HG03469 (cell line): Measurements from ENCODE around the gene FAM120B.

ENCODE experiments used
- ATAC-seq: cut with Tn5 transposase; IDR thresholded peaks from one replicate; pipeline ENCODE4 v1.9.1; 2021; ENCODE audit warnings: mild to moderate bottlenecking, moderate library complexity, moderate number of reproducible peaks; ENCODE audit not compliant: unreplicated experiment

Gene FAM120B

DNA sequence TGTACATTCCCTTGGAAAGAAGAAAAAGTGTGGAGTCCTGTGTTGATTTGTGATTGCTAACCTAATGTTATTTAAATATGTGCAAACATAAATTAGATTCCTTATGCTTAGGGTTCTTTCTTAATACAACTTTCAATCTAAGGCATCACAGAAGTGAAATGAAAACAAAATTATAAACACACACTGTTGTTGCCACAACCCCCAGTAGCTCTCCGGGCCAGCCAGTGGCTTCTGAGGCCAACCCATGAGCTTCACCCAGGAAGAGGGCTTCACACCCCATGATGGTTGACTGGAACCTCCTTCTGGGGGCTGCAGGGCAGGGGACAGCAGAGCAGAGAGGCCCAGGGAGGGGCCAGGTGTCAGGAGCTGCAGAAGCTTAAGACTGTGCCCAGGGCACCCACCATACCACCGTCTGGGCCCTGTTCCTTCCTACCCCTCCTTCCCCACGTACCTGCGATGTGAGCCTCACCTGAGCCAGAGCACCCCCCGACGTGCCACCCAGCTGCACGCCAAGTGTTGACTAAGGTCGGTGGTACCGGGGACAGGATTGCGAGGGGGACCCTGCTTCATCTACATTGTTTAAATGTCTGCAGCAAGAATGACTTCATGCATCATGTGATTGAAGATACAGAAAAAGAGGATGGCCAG, 110.5 kb downstream of the FAM120B start:
- no peak for ATAC-seq

DNA sequence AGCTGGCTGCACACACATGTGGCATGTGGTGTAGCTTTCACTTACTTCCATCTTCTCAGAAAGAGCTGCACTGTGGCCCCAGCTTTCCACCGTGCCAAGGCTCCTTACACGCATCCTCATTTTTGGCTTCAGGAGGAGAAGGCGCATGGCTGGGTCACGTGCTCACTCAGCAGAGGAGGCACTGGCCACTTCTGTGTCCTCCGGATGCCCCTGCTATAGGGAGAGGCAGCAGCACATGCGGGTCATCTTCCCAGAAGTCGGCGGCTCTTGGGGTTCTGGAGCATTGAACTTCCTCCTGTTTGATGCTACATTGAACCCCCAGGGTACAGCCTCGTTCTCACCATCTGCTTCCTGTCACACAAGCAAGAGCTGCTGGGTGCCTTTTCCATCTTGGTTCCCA, 111.3 kb downstream of the FAM120B start:
- no peak for ATAC-seq

DNA sequence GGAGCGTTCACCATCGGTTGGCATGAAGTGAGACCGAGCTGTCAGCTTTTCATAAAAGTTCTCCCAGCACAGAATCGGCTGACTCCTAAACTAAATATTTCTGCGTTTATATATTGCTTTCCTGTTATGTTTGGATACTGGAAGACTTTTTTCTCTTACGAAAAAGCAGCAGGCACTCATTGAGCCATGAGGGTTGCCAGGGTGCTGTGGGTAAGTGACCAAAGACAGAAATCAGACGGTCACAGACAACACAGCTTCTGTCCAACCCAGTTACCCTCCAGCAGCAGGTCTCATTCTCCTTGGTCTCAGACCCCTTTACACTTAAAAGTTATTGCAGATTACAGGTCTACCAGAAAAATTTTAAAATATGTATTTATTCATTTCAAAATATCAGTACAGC, 113.7 kb downstream of the FAM120B start:
- no peak for ATAC-seq

DNA sequence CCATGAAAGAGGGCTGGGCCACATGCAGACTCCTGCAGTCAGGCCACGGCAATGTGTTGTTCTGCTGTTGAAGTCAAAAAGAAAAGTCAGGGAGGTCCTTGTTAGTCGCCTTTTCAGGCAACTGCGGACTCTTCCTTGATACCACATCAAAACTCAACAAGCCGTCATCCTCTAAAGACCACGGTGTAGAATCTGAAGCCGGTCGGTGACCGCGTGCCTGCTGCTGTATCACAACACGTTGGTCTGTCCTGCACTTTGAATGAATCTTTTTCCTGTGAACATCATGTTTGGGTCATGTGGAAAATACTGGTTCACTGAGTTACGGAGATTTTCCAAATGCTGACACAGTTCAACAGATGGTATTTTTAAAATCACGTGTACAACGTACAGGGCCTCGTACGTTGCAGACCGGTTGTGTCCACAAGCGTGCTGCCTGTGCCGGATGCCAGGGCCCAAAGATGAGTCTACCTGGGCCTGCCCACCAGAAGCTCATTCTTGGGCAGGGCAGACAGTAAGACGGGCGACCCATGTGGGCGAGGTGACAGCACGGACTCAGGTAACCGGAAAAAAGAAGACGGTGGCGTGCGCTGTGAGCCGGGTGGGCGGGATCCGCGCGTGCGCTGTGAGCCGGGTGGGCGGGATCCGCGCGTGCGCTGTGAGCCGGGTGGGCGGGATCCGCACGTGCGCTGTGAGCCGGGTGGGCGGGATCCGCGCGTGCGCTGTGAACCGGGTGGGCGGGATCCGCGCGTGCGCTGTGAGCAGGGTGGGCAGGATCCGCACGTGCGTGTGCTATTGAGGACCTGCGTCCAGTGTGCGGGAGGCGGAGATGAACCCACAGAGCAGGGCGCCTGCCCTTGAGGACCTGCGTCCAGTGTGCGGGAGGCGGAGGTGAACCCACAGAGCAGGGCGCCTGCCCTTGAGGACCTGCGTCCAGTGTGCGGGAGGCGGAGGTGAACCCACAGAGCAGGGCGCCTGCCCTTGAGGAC, 114.5 kb downstream of the FAM120B start:
- no peak for ATAC-seq

DNA sequence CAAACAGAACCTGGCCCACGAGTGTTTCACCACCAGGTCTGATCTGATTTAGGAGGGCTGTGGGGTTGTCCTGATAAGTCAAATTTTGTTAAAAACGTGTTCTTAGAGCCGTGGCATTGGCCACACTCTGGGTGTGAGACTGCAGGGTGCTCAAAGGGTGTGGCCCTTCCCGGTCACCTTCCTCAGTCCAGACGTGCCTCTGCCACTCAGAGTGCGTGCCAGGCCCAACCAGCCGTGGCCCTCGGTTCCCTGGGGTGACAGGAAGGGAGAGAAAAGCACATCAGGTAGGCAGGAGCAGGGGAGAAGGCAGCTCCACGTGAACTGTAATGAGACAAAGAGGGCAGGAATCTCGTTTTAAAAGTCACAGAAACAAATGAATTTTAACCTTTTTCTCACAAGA, 115.4 kb downstream of the FAM120B start:
- no peak for ATAC-seq

DNA sequence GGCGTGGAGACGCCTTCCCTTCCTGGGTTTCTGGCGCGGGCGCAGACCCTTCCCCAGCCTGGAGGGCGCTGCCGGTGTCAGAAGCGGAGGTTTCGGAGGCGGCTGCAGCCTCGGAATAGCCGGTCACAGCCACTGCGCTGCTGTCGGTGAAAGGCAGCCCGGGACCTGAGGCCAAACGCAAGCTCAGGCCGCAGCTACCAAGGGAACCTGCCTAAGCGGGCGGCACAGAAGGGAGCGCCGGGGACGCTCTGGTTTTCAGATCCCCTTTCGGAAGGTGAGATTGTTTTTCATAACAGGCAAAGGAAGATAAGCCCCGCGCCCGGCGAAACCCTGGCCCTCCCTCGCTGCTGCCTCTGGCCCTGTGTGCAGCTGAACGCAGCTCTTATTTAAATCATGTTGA, 116.5 kb downstream of the FAM120B start:
- no peak for ATAC-seq

DNA sequence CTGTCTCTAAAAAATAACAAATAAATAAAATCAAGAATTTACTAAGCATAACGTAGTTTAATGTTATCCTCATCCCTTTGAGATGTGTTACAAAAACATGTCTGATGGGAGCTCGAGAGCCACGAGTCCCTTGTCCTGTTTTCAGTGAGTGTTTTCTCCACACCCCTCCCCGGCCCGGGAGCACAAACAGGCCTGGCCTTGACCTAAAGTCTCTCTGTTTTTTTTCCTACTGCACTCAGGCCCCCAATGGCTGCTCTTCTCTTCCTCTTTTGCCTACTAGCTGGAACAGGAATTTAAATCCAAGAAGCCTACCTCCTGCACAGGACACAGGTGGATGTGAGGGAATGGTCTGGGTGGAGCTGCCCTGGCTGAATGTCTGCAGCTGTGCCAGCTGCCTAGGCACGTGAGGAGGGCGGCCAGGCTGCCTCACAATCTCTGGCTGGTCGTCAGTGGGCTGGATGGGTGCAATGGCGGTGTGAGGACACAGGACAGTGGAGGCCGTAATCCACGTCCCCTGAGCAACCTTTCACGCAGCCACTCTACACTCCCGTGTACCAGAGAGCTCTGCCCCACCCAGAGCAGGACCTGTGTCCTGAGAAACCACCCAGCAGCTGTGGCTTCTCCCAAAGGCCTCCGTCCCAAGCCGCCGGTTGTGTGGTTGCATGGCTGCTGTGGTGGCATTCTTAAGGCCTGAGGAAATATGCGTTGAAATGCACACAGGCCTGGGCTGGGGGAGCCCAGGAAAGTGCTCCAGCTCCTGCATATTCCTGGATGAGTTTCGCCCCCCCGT, 117.5 kb downstream of the FAM120B start:
- no peak for ATAC-seq

DNA sequence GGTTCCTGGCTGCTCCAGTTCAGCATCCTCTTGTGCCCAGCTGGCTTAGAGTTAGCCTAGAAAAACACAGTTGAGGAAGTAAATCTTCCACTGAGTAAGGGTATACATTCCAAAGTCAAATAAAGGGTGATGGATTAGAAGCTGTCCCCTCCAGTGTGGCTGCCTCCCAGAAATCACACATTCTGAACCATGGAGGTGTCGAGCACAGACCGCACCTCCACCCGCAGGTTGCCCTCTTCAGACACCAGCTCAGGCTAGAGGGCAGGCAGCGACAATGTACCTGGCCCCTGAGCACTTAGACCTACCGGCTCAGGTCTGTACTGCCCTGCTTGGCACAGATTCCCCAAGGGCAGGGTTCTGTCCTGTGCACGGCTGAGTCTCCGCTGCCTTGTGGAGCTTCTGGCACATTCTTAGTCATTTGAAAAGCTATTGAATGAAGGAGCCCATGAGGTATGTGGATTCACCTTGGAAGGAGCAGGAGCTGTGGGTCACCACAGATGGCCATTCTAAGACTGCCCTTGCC, 118.1 kb downstream of the FAM120B start:
- no peak for ATAC-seq

DNA sequence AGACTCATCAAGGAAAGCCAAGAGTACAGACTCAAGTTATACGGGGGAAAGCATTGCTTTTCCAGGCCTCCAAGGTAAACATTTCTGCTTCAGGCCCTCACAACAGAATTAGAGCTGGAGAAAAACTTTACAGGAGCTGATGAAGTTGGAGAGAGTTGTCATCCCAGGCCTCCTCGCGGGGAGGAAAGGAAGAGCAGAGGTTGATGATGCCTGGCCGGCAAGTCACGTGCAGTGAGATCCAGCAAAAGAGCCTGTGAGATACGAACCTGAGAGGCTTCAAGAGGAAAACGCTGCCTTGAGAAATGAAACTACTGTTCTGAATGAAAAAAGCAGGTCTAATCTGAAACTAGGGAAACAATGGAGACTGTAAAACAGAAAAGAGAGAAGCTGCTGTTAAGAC, 122.9 kb downstream of the FAM120B start:
- ATAC-seq = no peak

DNA sequence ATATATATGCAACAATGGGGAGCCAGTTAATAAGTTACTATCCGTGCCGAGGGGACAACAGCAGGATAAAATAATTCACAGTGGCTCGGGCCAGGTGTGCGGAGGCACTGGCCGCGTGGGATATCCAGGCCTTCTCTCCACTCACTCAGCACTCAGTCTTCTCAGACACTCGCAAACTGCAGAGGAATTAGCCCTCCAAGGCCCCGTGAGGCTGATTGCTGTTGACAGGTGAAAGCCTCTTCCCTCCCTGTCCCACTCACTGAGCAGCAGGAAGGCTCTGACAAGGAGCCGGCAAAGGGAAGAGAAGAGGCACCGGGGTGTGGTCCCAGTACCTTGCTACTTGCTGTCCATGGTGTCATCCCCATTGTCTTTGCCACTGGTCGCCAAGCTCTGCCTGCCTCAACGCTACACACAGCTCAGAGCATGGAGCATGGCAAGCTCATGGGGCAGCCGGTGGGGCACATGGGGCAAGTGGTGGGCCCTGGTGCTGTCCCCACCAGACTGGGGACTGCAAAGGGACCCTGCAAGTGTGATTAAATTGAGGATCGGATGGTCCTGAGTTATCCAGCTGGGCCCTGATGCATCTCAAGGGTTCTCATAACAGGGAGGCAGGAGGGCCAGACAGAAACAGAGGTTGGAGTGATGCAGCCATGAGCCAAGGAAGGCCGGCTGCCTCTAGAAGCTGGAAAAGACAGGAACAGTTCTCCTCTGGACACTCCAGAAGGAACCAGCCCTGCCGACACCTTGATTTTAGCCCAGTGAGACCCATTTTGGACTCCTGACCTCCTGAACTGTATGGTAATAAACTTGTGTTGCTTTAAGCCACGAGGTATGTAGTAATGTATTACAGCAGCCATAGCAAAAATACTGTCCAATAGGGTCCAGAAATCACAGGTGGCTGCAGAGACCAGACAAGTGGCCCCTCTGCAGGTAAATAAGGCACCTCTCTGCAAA, 126.9 kb downstream of the FAM120B start:
- no peak for ATAC-seq

DNA sequence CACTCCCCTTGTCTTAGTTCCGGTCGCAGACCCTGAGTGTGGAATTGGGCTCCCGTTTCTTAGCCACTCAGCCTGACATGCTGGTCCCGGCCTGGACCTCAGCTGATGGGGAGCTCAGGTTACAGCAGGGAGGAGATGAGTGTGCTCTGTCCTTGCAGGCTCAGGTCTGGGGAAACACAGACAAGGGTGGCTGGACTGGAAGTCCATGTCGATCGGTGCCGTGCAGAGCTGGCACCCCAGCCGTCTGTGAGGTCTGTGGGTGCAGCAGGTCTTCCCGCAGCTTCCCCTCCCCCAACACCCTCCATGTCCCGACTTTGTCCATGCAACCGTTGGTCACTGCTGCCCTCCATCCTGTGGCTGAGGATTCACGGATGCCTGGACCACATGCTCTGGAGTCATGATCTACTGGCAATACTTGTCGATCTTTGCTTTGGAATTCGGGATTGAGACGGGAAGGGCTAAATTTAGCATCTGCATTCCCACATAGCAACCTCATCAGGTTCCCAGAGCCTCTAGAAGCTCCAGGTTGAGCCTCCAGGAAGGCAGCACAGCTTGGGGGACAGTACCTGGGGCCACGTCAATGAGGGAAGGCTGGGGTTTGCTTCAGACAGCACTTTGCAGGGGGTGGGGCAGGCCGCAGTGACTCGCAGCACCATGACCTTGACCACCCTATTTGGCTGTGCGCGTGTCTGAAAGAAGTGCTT, 127.7 kb downstream of the FAM120B start:
- ATAC-seq = no peak

DNA sequence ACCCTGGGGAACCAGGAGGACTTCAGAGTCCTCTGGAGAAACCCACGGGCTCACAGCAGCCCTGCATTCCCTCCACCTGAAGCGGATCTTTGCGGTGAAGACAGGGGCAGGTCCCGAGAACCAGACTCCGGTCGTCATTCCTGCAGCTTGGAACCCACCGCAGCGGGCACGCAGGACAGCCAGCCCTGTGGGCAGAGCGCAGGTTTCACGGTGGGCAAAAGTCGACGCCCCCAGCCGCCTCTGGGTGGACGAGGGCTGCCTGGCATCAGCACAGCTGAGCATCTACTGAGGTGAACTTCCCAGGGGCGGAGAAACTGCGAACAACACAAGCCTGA, 128.2 kb downstream of the FAM120B start:
- ATAC-seq = no peak

DNA sequence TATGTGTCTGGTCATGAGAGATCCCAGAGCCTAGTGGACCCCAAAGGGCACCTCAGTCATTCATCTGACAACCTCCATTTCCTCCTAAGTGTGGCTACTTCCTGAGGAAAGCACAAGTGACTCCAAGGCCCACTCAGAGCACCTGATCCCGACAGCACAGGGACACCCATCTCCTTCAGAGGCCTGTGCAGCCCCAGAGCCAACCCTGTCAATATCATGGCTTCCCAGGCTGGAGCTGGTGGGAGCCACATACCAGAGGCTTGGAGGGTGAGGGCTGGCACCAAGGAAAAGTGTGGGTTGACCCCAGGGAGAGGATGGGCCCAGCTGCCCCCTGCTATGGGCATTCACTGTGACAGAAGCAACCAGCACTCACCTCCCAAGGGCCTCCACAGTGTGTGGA, 129.2 kb downstream of the FAM120B start:
- ATAC-seq = no peak

DNA sequence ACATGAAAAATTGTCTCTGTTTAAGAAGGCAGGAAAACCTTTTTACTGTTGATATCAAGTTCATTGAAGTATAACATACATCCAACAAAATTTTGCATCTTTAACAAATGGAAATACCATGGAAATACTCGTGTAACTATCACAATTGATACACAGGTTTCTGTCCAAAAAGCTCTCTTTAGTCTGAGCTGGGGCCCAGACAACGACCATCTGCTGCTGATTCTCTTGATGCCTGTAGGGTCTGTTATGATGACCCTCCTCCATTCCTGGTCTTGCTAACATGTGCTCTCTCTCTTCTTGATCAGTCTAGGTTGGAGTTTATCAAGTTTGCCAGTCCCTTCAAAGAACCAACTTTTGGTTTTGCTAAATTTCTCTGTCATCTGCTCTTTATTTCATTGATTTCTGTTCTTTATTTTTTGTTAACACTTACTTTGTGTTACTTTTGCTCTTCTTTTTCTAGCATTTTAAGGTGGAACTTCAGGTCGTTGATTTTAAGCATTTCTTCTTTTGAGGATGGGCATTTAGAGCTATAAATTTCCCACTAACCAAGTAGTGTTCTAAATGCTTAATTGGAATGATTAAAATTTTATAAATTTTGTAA, 129.8 kb downstream of the FAM120B start:
- no peak for ATAC-seq

DNA sequence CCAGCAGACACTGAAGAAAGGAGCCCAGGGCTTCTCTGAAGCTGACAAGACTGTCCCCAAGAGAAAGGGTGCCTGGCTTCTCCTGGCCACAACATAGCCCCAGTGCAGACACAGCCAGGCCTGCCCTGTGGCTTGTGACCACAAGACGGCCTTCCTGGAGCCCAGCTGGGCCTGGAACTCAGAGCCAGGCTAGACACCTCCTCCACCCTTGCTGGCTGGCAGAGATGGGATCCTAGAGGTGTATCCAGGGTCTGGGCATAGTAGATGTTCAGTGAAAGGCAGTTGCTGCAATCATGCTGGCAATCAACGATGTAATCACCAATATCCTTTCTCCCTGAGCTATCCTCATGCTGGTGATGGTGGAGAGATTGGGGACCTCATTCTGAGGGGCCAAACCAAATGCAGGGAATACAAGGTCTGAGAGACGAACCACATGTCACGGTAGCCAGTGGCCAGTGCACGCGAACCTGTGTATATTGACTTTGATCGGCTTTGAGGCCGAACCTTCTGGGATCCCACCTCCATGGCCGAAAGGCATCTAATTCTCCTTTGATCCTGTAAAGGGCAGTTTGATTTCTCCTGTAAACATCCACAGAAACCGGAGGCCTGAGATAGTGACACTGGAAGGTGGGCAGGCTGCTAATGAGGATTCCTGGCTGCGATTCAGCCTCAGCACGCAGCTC, 131.3 kb downstream of the FAM120B start:
- no peak for ATAC-seq

DNA sequence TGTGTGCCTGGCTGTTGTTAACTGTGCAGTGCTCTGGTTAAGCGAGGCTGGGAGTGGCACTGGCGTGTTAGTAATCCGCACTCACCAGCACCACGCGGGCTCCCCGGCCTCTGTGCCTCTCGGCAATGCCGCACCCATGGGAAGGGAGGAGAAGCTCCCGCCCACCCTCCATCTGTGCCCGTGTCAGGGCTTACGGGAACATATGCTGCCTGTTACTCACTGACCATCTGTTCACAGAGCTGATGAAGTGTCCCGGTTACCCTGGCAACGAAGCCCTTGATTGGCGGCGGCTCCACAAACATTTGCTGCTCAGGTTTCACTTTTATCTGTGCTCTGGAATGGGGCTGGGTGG, 131.8 kb downstream of the FAM120B start:
- peak; percentile 61 for ATAC-seq

DNA sequence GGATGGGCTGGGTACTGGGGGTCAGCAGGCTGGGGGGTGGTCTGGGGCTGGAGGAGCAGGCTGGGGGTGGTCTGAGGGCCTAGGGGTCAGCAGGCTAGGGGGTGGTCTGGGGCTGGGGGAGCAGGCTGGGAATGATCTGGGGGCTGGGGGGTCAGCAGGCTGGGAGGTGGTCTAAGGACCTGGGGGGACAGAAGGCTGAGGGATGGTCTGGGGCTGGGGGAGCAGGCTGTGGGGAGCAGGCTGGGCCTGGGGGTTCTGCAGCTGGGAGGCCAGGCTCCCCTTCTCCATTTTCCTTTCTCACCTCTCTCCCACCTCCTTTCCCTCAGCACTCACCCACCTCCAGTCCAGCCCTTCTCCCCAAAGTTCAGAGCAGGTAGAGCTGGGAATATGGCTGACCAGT, 132.3 kb downstream of the FAM120B start:
- no peak for ATAC-seq
